ENCODE data around the gene GPR32. TPM values are rescaled to one million over a fixed set of nuclear protein-coding genes. Genes with fewer than 3 reads are reported as not detected.

GPR32 gene
- total RNA-seq, 4 donors from 2014 or later = not detected

- TF ChIP-seq CTCF (IDR thresholded peaks at IDR 0.05) = no peak
- TF ChIP-seq POLR2A (IDR thresholded peaks at IDR 0.05) = no peak
- Histone ChIP-seq H3K4me1 (peaks cover 0 to 4% of the 10 kb centered on the region in 2 donors), H3K27ac (no peak overlapping the region), H3K9me3 (no peaks in the 10 kb centered on the region), H3K36me3 (no peaks in the 10 kb centered on the region), H3K27me3 (no peaks in the 10 kb centered on the region), H3K4me3 (replicated peaks in 1 of 3) (no peak overlapping the region)
- DNase-seq = no peak
- WGBS, 2 donors = 91 to 93% methylated on average over 6 of the region's 6 CpGs
- intact Hi-C loops (cut with DNase I) = no loop called here
Measured at GRCh38 chr19:50790922-50791467, 20.7 kb downstream of the GPR32 start.

DNA sequence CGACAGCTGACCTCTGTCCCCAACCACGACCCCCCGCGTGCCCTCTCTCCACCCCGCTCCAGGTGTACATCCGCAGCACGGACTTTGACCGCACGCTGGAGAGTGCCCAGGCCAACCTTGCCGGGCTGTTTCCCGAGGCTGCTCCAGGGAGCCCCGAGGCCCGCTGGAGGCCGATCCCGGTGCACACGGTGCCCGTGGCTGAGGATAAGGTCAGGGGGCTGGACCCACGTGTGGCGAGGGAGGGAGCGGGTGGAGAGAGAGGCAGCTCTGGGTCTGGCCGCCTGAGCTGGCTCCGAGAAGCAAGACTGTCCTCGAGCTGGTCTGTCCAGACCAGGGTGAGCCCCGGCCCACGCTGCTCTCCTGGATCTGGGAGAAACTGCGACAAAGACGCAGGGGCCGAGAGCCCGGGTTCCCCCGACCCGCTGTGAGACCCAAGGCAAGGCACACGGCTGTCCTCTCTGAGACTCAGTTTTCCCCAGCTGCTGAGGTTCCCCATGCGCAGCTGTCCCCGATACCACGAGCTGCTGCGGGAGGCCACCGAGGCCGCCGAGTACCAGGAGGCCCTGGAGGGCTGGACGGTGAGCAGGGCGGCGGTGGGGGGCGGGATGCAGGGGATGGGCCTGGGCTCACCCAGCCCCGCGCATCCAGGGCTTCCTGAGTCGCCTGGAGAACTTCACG, 21.5 kb downstream of the GPR32 start:
- no peak overlapping the region for H3K27ac ChIP-seq
- no peak overlapping the region for H3K4me3 ChIP-seq (replicated peaks in 1 of 3)
- no peak for DNase-seq
- H3K4me1 ChIP-seq = peaks cover 0 to 4% of the 10 kb centered on the region in 2 donors
- WGBS, 2 donors = 84 to 88% methylated on average over 27 to 31 of the region's 47 CpGs
- H3K36me3 ChIP-seq = no peaks in the 10 kb centered on the region
- intact Hi-C loops (cut with DNase I) = no loop called here
- H3K27me3 ChIP-seq = no peaks in the 10 kb centered on the region
- TF ChIP-seq POLR2A (IDR thresholded peaks at IDR 0.05) (no peak), CTCF (IDR thresholded peaks at IDR 0.05) (no peak)
- no peaks in the 10 kb centered on the region for H3K9me3 ChIP-seq

- Histone ChIP-seq H3K36me3 (peaks cover 1 to 4% of the 10 kb centered on the region in 2 donors), H3K9me3 (no peaks in the 10 kb centered on the region), H3K27ac (no peak overlapping the region), H3K4me1 (peaks cover 0 to 4% of the 10 kb centered on the region in 2 donors), H3K27me3 (no peaks in the 10 kb centered on the region), H3K4me3 (replicated peaks in 1 of 3) (no peak overlapping the region)
- no peak for DNase-seq
- WGBS, 2 donors = 88 to 89% methylated on average over 12 to 13 of the region's 13 CpGs
- intact Hi-C loops (cut with DNase I) = no loop called here
- TF ChIP-seq POLR2A (IDR thresholded peaks at IDR 0.05) = no peak
- TF ChIP-seq CTCF (IDR thresholded peaks at IDR 0.05) = no peak
Measured at GRCh38 chr19:50792272-50793250, 22.3 kb downstream of the GPR32 start.

DNA sequence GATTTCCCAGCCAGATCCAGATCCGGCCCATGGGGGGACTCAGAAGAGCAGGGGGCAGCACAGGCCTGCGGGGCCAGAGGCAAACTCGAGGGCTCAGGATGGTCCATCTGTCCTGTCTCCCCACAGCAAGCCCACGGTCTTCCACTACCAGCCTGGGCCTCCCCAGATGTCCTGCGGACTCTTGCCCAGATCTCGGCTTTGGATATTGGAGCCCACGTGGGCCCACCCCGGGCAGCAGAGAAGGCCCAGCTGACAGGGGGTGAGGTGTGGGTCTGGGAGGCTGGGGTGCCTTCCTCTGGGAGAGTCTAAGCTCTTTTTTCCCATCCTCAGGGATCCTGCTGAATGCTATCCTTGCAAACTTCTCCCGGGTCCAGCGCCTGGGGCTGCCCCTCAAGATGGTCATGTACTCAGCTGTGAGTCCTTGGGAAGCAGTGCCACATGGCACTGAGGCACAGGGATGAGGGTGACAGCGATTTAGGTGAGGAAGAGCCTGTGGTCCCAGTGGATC, 23.3 kb downstream of the GPR32 start:
- Histone ChIP-seq H3K27ac (no peak overlapping the region), H3K4me3 (replicated peaks in 1 of 3) (no peak overlapping the region), H3K9me3 (no peaks in the 10 kb centered on the region), H3K27me3 (no peaks in the 10 kb centered on the region), H3K36me3 (peaks cover 12 to 14% of the 10 kb centered on the region in 2 donors), H3K4me1 (peaks cover 0 to 4% of the 10 kb centered on the region in 2 donors)
- TF ChIP-seq CTCF (IDR thresholded peaks at IDR 0.05) = no peak
- TF ChIP-seq POLR2A (IDR thresholded peaks at IDR 0.05) = no peak
- 63 to 72% methylated on average over 9 of the region's 11 CpGs for WGBS, 2 donors
- no peak for DNase-seq
- intact Hi-C loops (cut with DNase I) = no loop called here

Measured in thyroid gland (tissue), 4 donors.